Mammary epithelial cell (primary cell): ENCODE measurements around the gene ZNF121.

Experiments used
- EZH2 ChIP-seq: IDR thresholded peaks from 2 replicates; pipeline ENCODE4 v1.6.1; 2012; ENCODE audit warnings: low read length, inconsistent platforms, borderline replicate concordance
- TF ChIP-seq, protein P1 (sequence below), 2 donors: IDR thresholded peaks in 1 of 2; conservative IDR thresholded peaks in 1 of 2; 2 replicates each; pipeline ENCODE4 v1.5.1; 2011 to 2012; ENCODE audit warnings: inconsistent platforms in 2 of 2, low read length in 2 of 2, mild to moderate bottlenecking in 2 of 2, control low read depth in 1 of 2, low read depth in 1 of 2; ENCODE audit not compliant: insufficient read depth in 1 of 2; ENCODE audit errors: extremely low read depth in 1 of 2

DNA sequence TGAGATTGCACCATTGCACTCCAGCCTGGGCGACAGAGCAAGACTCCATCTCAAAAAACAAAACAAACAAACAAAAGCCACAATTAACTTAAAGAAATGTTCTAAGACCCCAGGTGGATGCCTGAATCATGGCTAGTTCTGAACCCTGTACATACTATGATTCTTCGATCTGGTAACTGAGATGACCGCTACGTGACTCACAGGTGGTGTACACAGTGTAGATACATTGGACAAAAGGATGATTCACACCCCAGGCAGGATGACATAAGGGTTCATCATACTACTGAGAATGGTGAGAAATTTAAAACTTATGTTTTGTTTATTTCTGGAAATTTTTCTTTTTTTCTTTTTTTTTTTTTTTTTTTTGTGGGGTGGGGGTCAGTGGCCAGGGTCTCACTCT is 52.4 kb downstream of the ZNF121 start:
- TF ChIP-seq, protein P1, sequence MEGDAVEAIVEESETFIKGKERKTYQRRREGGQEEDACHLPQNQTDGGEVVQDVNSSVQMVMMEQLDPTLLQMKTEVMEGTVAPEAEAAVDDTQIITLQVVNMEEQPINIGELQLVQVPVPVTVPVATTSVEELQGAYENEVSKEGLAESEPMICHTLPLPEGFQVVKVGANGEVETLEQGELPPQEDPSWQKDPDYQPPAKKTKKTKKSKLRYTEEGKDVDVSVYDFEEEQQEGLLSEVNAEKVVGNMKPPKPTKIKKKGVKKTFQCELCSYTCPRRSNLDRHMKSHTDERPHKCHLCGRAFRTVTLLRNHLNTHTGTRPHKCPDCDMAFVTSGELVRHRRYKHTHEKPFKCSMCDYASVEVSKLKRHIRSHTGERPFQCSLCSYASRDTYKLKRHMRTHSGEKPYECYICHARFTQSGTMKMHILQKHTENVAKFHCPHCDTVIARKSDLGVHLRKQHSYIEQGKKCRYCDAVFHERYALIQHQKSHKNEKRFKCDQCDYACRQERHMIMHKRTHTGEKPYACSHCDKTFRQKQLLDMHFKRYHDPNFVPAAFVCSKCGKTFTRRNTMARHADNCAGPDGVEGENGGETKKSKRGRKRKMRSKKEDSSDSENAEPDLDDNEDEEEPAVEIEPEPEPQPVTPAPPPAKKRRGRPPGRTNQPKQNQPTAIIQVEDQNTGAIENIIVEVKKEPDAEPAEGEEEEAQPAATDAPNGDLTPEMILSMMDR (conservative IDR thresholded peaks at IDR 0.05 in 1 of 2, IDR thresholded peaks at IDR 0.05 in 1 of 2; ENCODE audit: extremely low read depth in 1 of 2, insufficient read depth in 1 of 2, low read depth in 1 of 2, low read length in 2 of 2) = no peak
- no peak for TF ChIP-seq EZH2
